ENCODE data around the gene SMC3. TPM values are rescaled to one million over a fixed set of nuclear protein-coding genes. Genes with fewer than 3 reads are reported as not detected.
A peak's percentile ranks its signal among the peaks of the same experiment; 100 is the strongest.

The SMC3 gene
- total RNA-seq, 5 donors from 2014 or later (not counting 1 experiment from before 2014, with no cell fraction given) = 37.1 to 42.0 (median 39.2) TPM

DNA sequence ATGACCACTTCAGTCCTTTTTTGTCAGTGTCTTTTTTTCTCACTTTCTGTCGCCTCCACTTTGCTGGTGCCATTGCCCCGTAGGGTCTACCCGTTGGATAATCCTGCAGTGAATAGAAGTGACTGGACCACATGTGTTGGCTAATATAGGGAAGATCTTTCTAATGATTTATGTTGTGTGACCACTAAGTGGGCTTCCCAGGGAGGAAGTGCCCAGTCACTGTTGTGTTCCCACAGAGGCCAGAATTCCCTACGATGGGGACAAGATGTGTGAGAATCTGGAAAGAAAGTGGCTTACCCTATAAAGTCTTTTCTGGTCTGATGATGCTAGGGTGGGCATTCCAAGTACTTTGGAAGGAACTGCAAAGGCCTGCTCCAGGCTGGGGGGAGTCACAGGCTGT is 28.4 kb upstream of the SMC3 start:
- H3K27ac ChIP-seq (ENCODE audit: low read length) = no peak overlapping the region
- no peaks in the 10 kb centered on the region for H3K36me3 ChIP-seq (ENCODE audit: control insufficient read depth in 2 of 2, extremely low read depth in 1 of 2, insufficient read depth in 1 of 2, low read length in 1 of 2)
- H3K4me3 Mint-ChIP-seq = no peak overlapping the region
- no peak overlapping the region for H3K27ac Mint-ChIP-seq
- no peak overlapping the region for H3K4me3 ChIP-seq (ENCODE audit: control insufficient read depth in 1 of 2, extremely low read depth in 1 of 2, low read length in 1 of 2)
- CTCF ChIA-PET = interaction anchor here in 1 of 2 donors (0.6 kb wide), 1 partner anchor 232 kb away, joined by 3 read pairs; no protein-coding TSS in a partner anchor
- no peaks in the 10 kb centered on the region for H3K9me3 Mint-ChIP-seq
- H3K27me3 Mint-ChIP-seq = peaks cover 0 to 4% of the 10 kb centered on the region in 2 donors
- ATAC-seq (replicated peaks in 1 of 4) = no peak
- 96% methylated on average over 4 of the region's 4 CpGs for WGBS (ENCODE audit: insufficient coverage)
- H3K27me3 ChIP-seq (replicated peaks in 1 of 2; ENCODE audit: control insufficient read depth in 2 of 2, extremely low read depth in 1 of 2, insufficient read depth in 2 of 2, low read length in 1 of 2) = no peaks in the 10 kb centered on the region
- no peak for DNase-seq
- peaks cover 0 to 12% of the 10 kb centered on the region in 2 experiments for H3K4me1 ChIP-seq (ENCODE audit: control insufficient read depth in 1 of 2, extremely low read depth in 1 of 2, insufficient read depth in 2 of 2, low read length in 2 of 2)
- H3K36me3 Mint-ChIP-seq = no peaks in the 10 kb centered on the region
- H3K4me1 Mint-ChIP-seq = peaks cover 16 to 24% (median 22%) of the 10 kb centered on the region in 3 donors
- POLR2A ChIA-PET = no interaction called here
- no peaks in the 10 kb centered on the region for H3K9me3 ChIP-seq

DNA sequence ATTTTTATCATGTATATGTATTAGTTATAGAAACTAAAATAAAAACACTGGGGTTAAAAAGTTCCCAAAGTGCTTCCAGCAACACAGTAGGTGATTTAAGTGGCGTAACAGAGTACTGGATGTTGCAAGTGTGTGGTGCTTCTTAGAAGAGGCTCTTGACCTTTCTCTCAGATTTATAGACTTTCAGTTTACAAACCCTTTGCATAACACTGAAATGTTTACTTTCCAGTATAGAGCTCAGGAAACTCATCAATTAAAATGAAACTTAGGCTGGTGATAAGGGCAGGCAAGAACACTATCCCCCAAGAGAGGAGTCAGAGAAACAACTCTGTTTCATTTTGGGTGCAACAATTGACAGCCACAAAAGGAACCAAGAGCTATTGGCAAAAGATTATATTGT is 27.5 kb upstream of the SMC3 start:
- no CpG with 5 or more reads among the region's 1 CpG for WGBS (ENCODE audit: insufficient coverage)
- no peaks in the 10 kb centered on the region for H3K9me3 Mint-ChIP-seq
- no peak overlapping the region for H3K27ac Mint-ChIP-seq

DNA sequence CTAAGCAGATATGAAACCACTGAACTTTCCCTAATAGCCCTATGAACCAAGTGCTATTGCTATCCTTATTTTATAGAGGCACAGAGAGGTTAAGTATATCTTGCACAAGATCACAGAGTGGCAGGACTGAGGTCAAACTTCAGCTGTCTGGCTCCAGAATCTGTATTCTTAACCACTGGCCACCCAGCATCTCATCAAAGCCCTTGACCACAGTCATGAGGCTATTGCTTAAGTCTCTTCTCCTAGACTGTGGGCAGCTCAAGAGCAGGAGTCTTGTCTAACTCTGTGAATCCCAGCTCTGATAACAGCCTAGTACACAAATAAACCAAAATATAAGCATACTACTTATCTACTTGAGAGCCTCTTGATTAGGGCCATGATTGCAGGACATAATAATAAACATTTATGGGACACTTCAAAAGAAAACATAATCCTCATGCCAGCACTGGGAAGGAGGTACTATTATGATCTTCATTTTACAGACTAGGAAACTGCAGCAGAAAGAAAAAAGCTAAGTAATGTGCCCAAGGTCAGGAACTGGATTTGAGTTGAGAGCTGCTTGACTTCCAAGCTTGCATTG is 22.4 kb upstream of the SMC3 start:
- Histone ChIP-seq H3K4me1 (ENCODE audit: control insufficient read depth in 1 of 2, extremely low read depth in 1 of 2, insufficient read depth in 2 of 2, low read length in 2 of 2) (no peaks in the 10 kb centered on the region), H3K9me3 (no peaks in the 10 kb centered on the region), H3K27ac (ENCODE audit: low read length) (no peak overlapping the region), H3K4me3 (ENCODE audit: control insufficient read depth in 1 of 2, extremely low read depth in 1 of 2, low read length in 1 of 2) (no peak overlapping the region), H3K27me3 (replicated peaks in 1 of 2; ENCODE audit: control insufficient read depth in 2 of 2, extremely low read depth in 1 of 2, insufficient read depth in 2 of 2, low read length in 1 of 2) (no peaks in the 10 kb centered on the region), H3K36me3 (ENCODE audit: control insufficient read depth in 2 of 2, extremely low read depth in 1 of 2, insufficient read depth in 1 of 2, low read length in 1 of 2) (no peaks in the 10 kb centered on the region)
- Mint-ChIP-seq H3K9me3 (no peaks in the 10 kb centered on the region), H3K27me3 (peaks cover 1 to 2% of the 10 kb centered on the region in 2 donors), H3K27ac (no peak overlapping the region), H3K36me3 (no peaks in the 10 kb centered on the region), H3K4me1 (peaks cover 0 to 5% (median 4%) of the 10 kb centered on the region in 3 donors), H3K4me3 (no peak overlapping the region)
- DNase-seq (no peak), ATAC-seq (replicated peaks in 1 of 4) (no peak)
- POLR2A ChIA-PET = interaction anchor here in 1 of 2 donors (0.6 kb wide), 1 partner anchor 240 kb away, joined by 3 read pairs; the partner anchor contains the start of gene SMNDC1
- CTCF ChIA-PET = interaction anchor here (0.5 to 6.3 kb wide), 8 partner anchors 10 to 239 kb away, joined by 3 to 56 read pairs (median 6); partner anchors contain the start of gene SMNDC1 (in 1 of the 2)

More for the DNA sequence above, 27.5 kb upstream of the SMC3 start:
- no peaks in the 10 kb centered on the region for H3K36me3 Mint-ChIP-seq
- ChIA-PET CTCF (interaction anchor here (0.5 to 1.7 kb wide), 4 partner anchors 18 to 235 kb away, joined by 4 to 7 read pairs (median 5); partner anchors contain the start of gene SMNDC1 (in 1 of the 2)), POLR2A (interaction anchor here (0.5 to 0.7 kb wide), 3 partner anchors 372 to 431 kb away, joined by 3 to 8 read pairs (median 3); no protein-coding TSS in a partner anchor)
- H3K9me3 ChIP-seq = no peaks in the 10 kb centered on the region
- peaks cover 14 to 18% (median 16%) of the 10 kb centered on the region in 3 donors for H3K4me1 Mint-ChIP-seq
- H3K27ac ChIP-seq (ENCODE audit: low read length) = no peak overlapping the region
- H3K27me3 Mint-ChIP-seq = no peaks in the 10 kb centered on the region
- H3K36me3 ChIP-seq (ENCODE audit: control insufficient read depth in 2 of 2, extremely low read depth in 1 of 2, insufficient read depth in 1 of 2, low read length in 1 of 2) = no peaks in the 10 kb centered on the region
- DNase-seq (no peak), ATAC-seq (replicated peaks in 1 of 4) (no peak)
- H3K4me1 ChIP-seq (ENCODE audit: control insufficient read depth in 1 of 2, extremely low read depth in 1 of 2, insufficient read depth in 2 of 2, low read length in 2 of 2) = peaks cover 0 to 12% of the 10 kb centered on the region in 2 experiments
- no peak overlapping the region for H3K4me3 ChIP-seq (ENCODE audit: control insufficient read depth in 1 of 2, extremely low read depth in 1 of 2, low read length in 1 of 2)
- no peaks in the 10 kb centered on the region for H3K27me3 ChIP-seq (replicated peaks in 1 of 2; ENCODE audit: control insufficient read depth in 2 of 2, extremely low read depth in 1 of 2, insufficient read depth in 2 of 2, low read length in 1 of 2)
- no peak overlapping the region for H3K4me3 Mint-ChIP-seq

DNA sequence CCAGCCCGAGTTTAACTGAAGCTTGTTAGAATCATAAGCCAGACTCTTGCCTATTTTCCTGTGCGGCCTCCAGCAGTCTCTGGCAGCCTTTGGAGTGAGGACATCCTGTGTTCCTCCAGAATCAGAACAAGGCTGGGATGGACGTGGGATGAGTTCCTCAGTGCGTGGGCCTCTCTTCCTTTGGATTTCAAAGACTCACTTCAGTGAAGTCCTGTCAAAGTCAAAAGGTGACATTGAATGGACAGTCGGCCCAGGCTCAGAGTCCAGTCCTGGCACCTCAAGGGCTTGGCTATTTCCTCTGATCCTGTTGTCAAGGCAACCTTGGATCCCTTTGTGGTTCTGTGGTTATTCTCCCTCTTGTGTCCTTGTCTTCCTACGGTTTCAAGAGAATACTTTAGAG is 21.4 kb upstream of the SMC3 start:
- H3K36me3 ChIP-seq (ENCODE audit: control insufficient read depth in 2 of 2, extremely low read depth in 1 of 2, insufficient read depth in 1 of 2, low read length in 1 of 2) = no peaks in the 10 kb centered on the region
- WGBS (ENCODE audit: insufficient coverage) = 93% methylated on average over 4 of the region's 6 CpGs
- Mint-ChIP-seq H3K9me3 (no peaks in the 10 kb centered on the region), H3K27ac (no peak overlapping the region), H3K4me3 (no peak overlapping the region), H3K4me1 (peaks cover 0 to 5% (median 4%) of the 10 kb centered on the region in 3 donors), H3K36me3 (no peaks in the 10 kb centered on the region), H3K27me3 (peaks cover 4 to 5% of the 10 kb centered on the region in 2 donors)
- ATAC-seq (replicated peaks in 1 of 4) (no peak), DNase-seq (no peak)
- no peaks in the 10 kb centered on the region for H3K9me3 ChIP-seq
- H3K4me3 ChIP-seq (ENCODE audit: control insufficient read depth in 1 of 2, extremely low read depth in 1 of 2, low read length in 1 of 2) = no peak overlapping the region
- ChIA-PET POLR2A (interaction anchor here in 1 of 2 donors (0.6 kb wide), 1 partner anchor 50 kb away, joined by 4 read pairs; no protein-coding TSS in a partner anchor), CTCF (interaction anchor here (0.7 to 6.3 kb wide), 10 partner anchors 9 to 240 kb away, joined by 3 to 56 read pairs (median 4); partner anchors contain the start of gene SMNDC1 (in 1 of the 2))
- H3K27ac ChIP-seq (ENCODE audit: low read length) = no peak overlapping the region
- no peaks in the 10 kb centered on the region for H3K27me3 ChIP-seq (replicated peaks in 1 of 2; ENCODE audit: control insufficient read depth in 2 of 2, extremely low read depth in 1 of 2, insufficient read depth in 2 of 2, low read length in 1 of 2)
- H3K4me1 ChIP-seq (ENCODE audit: control insufficient read depth in 1 of 2, extremely low read depth in 1 of 2, insufficient read depth in 2 of 2, low read length in 2 of 2) = no peaks in the 10 kb centered on the region

DNA sequence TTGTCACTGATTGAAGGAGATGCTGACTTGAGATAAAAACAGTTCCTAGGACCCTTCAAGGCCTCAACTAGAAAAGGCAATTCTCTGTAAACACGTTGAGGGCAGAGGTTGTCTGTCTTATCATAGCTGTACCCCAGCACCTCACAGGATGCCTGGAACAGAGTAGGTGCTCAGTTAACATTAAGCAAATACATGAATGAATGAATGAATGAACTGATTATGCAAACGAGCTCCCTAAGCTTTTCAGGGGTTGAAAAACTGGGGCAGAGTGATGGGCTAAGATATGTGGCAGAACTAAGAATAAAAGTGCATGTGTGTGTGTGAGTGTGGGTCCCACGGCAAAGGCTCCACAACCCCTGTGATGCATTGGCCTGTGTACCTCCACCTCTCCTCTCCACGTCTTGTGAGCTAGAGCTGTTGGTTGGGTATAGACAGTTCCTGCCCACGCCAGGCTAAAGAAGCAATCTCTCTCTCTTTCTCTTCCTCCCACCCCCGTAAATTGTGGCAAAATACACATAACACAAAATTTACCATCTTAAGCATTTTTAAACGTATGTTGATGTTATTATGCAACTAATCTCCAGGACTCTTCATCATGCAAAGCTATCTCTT is 20.9 kb upstream of the SMC3 start:
- no peaks in the 10 kb centered on the region for H3K27me3 ChIP-seq (replicated peaks in 1 of 2; ENCODE audit: control insufficient read depth in 2 of 2, extremely low read depth in 1 of 2, insufficient read depth in 2 of 2, low read length in 1 of 2)
- 70% methylated on average over 1 of the region's 7 CpGs for WGBS (ENCODE audit: insufficient coverage)
- H3K36me3 ChIP-seq (ENCODE audit: control insufficient read depth in 2 of 2, extremely low read depth in 1 of 2, insufficient read depth in 1 of 2, low read length in 1 of 2) = no peaks in the 10 kb centered on the region
- Mint-ChIP-seq H3K36me3 (no peaks in the 10 kb centered on the region), H3K9me3 (no peaks in the 10 kb centered on the region), H3K4me1 (peaks cover 0 to 5% (median 4%) of the 10 kb centered on the region in 3 donors), H3K4me3 (no peak overlapping the region), H3K27ac (no peak overlapping the region), H3K27me3 (peaks cover 6 to 9% of the 10 kb centered on the region in 2 donors)
- ChIA-PET CTCF (interaction anchor here (0.5 to 6.3 kb wide), 16 partner anchors 17 to 494 kb away, joined by 3 to 56 read pairs (median 3); partner anchors contain the start of gene SMNDC1 (in 1 of the 2)), POLR2A (no interaction called here)
- H3K4me1 ChIP-seq (ENCODE audit: control insufficient read depth in 1 of 2, extremely low read depth in 1 of 2, insufficient read depth in 2 of 2, low read length in 2 of 2) = no peaks in the 10 kb centered on the region
- no peaks in the 10 kb centered on the region for H3K9me3 ChIP-seq
- DNase-seq (no peak), ATAC-seq (replicated peaks in 1 of 4) (no peak)
- no peak overlapping the region for H3K27ac ChIP-seq (ENCODE audit: low read length)
- H3K4me3 ChIP-seq (ENCODE audit: control insufficient read depth in 1 of 2, extremely low read depth in 1 of 2, low read length in 1 of 2) = no peak overlapping the region

DNA sequence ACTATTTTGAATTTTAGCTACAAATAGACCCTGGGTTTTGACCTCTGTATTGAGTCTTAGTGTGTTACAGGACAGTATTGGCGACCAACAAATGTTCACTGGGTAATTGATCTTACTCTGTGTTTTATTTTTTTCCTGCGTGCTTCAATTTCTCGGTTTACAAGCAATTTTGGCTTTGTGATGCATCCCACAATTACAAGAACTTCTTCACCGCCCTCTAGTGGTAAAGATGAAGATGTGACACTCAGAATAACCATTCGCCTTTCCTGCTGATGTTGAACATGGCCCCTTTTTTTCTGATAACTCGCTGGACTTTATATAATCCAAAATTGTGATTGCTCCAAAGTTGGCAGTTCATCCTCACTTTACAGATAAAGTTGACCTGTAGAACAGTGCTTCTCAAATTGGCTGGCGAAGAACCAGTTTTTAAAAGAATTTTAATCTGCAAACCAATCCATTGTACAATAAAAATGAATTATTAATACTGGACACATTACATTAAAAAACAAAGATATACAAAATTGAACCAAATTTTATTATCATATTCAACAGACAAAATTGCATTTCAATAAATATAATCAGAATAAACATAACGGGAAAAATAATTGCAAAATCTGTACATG is 20.2 kb upstream of the SMC3 start:
- ChIA-PET CTCF (interaction anchor here (0.5 to 6.3 kb wide), 16 partner anchors 18 to 494 kb away, joined by 3 to 56 read pairs (median 4); partner anchors contain the start of gene SMNDC1 (in 1 of the 2)), POLR2A (no interaction called here)
- no peaks in the 10 kb centered on the region for H3K36me3 ChIP-seq (ENCODE audit: control insufficient read depth in 2 of 2, extremely low read depth in 1 of 2, insufficient read depth in 1 of 2, low read length in 1 of 2)
- no peaks in the 10 kb centered on the region for H3K36me3 Mint-ChIP-seq
- no peaks in the 10 kb centered on the region for H3K27me3 ChIP-seq (replicated peaks in 1 of 2; ENCODE audit: control insufficient read depth in 2 of 2, extremely low read depth in 1 of 2, insufficient read depth in 2 of 2, low read length in 1 of 2)
- peaks cover 9 to 13% of the 10 kb centered on the region in 2 donors for H3K27me3 Mint-ChIP-seq
- no peak overlapping the region for H3K4me3 Mint-ChIP-seq
- H3K9me3 ChIP-seq = no peaks in the 10 kb centered on the region
- DNase-seq = peak in 2 of 35 experiments; percentile 31 to 76
- H3K4me1 ChIP-seq (ENCODE audit: control insufficient read depth in 1 of 2, extremely low read depth in 1 of 2, insufficient read depth in 2 of 2, low read length in 2 of 2) = no peaks in the 10 kb centered on the region
- ATAC-seq (replicated peaks in 1 of 4) = peak in 3 of 4 experiments; percentile 57 to 81 (median 67)
- peaks cover 0 to 5% (median 4%) of the 10 kb centered on the region in 3 donors for H3K4me1 Mint-ChIP-seq
- H3K4me3 ChIP-seq (ENCODE audit: control insufficient read depth in 1 of 2, extremely low read depth in 1 of 2, low read length in 1 of 2) = no peak overlapping the region
- H3K27ac ChIP-seq (ENCODE audit: low read length) = no peak overlapping the region
- no CpG with 5 or more reads among the region's 8 CpGs for WGBS (ENCODE audit: insufficient coverage)
- no peak overlapping the region for H3K27ac Mint-ChIP-seq
- no peaks in the 10 kb centered on the region for H3K9me3 Mint-ChIP-seq

Data from T-cell (primary cell).